UCSD-AML1 (cell line): ENCODE data around the gene GALNT1.

Experiments used
- DNase-seq: peaks from one replicate; lab custom pipeline; 2025; ENCODE audit not compliant: unreplicated experiment; lab: John Stamatoyannopoulos, UW

Gene GALNT1

GRCh38 chr18:35581898-35582641 lies 530 bp downstream of the GALNT1 start:
- peak; percentile 28 for DNase-seq

- DNase-seq: no peak
Measured at GRCh38 chr18:35582899-35583558, 1.5 kb downstream of the GALNT1 start.

GRCh38 chr18:35584735-35585134 lies 3.2 kb downstream of the GALNT1 start:
- DNase-seq: no peak

GRCh38 chr18:35585608-35586007 lies 4.1 kb downstream of the GALNT1 start:
- no peak for DNase-seq

- no peak for DNase-seq
Measured at GRCh38 chr18:35588122-35588521, 6.6 kb downstream of the GALNT1 start.

- DNase-seq: no peak
Measured at GRCh38 chr18:35588995-35589394, 7.5 kb downstream of the GALNT1 start.

GRCh38 chr18:35589546-35589945 lies 8.0 kb downstream of the GALNT1 start:
- DNase-seq: no peak

- no peak for DNase-seq
Measured at GRCh38 chr18:35590935-35591334, 9.4 kb downstream of the GALNT1 start.

GRCh38 chr18:35592298-35592697 lies 10.8 kb downstream of the GALNT1 start:
- no peak for DNase-seq

GRCh38 chr18:35593859-35594258 lies 12.3 kb downstream of the GALNT1 start:
- DNase-seq: no peak

GRCh38 chr18:35597758-35598157 lies 16.2 kb downstream of the GALNT1 start:
- no peak for DNase-seq

GRCh38 chr18:35602193-35602820 lies 20.8 kb downstream of the GALNT1 start:
- no peak for DNase-seq

GRCh38 chr18:35603008-35603407 lies 21.5 kb downstream of the GALNT1 start:
- no peak for DNase-seq

GRCh38 chr18:35603528-35603927 lies 22.0 kb downstream of the GALNT1 start:
- no peak for DNase-seq

- DNase-seq: no peak
Measured at GRCh38 chr18:35604369-35604768, 22.8 kb downstream of the GALNT1 start.

- no peak for DNase-seq
Measured at GRCh38 chr18:35605686-35606417, 24.3 kb downstream of the GALNT1 start.

- DNase-seq: no peak
Measured at GRCh38 chr18:35609236-35609635, 27.7 kb downstream of the GALNT1 start.

- DNase-seq: no peak
Measured at GRCh38 chr18:35610089-35610488, 28.5 kb downstream of the GALNT1 start.

GRCh38 chr18:35610724-35611123 lies 29.2 kb downstream of the GALNT1 start:
- DNase-seq: no peak

- DNase-seq: no peak
Measured at GRCh38 chr18:35611518-35611917, 30.0 kb downstream of the GALNT1 start.

- no peak for DNase-seq
Measured at GRCh38 chr18:35616074-35616473, 34.5 kb downstream of the GALNT1 start.
